ENCODE results near the gene CXCR4. TPM values are rescaled to one million over a fixed set of nuclear protein-coding genes. Genes with fewer than 3 reads are reported as not detected.

Gene CXCR4
- total and polyA plus RNA-seq, 9 of the 15 experiments (the other 6 are each of a cell fraction or from before 2014, with no cell fraction given): 0.07 to 0.45 (median 0.17) TPM; not detected in 3

- intact Hi-C loops (cut with micrococcal nuclease): no loop called here
- CTCF ChIA-PET (ENCODE audit: low intra/inter-chr PET ratio): no interaction called here
- in situ Hi-C loops (cut with MboI): no loop called here
- TF ChIP-seq RHOXF2B (CRISPR knock-in tag; conservative IDR thresholded peaks at IDR 0.05) (no peak), THAP12 (CRISPR knock-in tag; IDR thresholded peaks at IDR 0.05) (no peak), ZBTB43 (CRISPR knock-in tag; IDR thresholded peaks at IDR 0.05) (no peak), TEAD4 (IDR thresholded peaks at IDR 0.05; ENCODE audit: low read length) (no peak), TEAD4 (CRISPR knock-in tag; IDR thresholded peaks at IDR 0.05; ENCODE audit: borderline replicate concordance) (no peak), CTCF (IDR thresholded peaks at IDR 0.05 in 2 of 3, conservative IDR thresholded peaks at IDR 0.05 in 1 of 3; ENCODE audit: insufficient read depth in 2 of 3, low read depth in 1 of 3, low read length in 3 of 3) (no peak), RBM34 (IDR thresholded peaks at IDR 0.05; ENCODE audit: borderline replicate concordance, insufficient read depth, low read length) (no peak), MTA1 (IDR thresholded peaks at IDR 0.05; ENCODE audit: borderline replicate concordance) (no peak), ZNF175 (CRISPR knock-in tag; IDR thresholded peaks at IDR 0.05; ENCODE audit: low read depth) (no peak), STAT5B (CRISPR knock-in tag; IDR thresholded peaks at IDR 0.05) (no peak), GMEB1 (CRISPR knock-in tag; IDR thresholded peaks at IDR 0.05) (no peak), TFE3 (CRISPR knock-in tag; IDR thresholded peaks at IDR 0.05) (no peak), MTA3 (IDR thresholded peaks at IDR 0.05; ENCODE audit: borderline replicate concordance) (no peak), JUNB (CRISPR knock-in tag; conservative IDR thresholded peaks at IDR 0.05) (no peak), RBFOX2 (IDR thresholded peaks at IDR 0.05; ENCODE audit: low read depth, low read length) (no peak), SMARCA4 (IDR thresholded peaks at IDR 0.05) (no peak)
These were observed 28.6 kb upstream of the CXCR4 start for GRCh38 chr2:136146564-136146963.

More at GRCh38 chr2:136146564-136146963, 28.6 kb upstream of the CXCR4 start:
- Histone ChIP-seq H3K4me1 (replicated peaks in 1 of 2; ENCODE audit: control insufficient read depth in 2 of 2, insufficient read depth in 2 of 2, low read length in 2 of 2) (no peaks in the 10 kb centered on the region), H3K79me2 (ENCODE audit: control insufficient read depth, insufficient read depth, low read length) (no peaks in the 10 kb centered on the region), H3K27me3 (ENCODE audit: control insufficient read depth in 2 of 2, insufficient read depth in 2 of 2, low read length in 2 of 2) (no peaks in the 10 kb centered on the region), H3K9ac (ENCODE audit: insufficient read depth in 1 of 2, low read depth in 2 of 2, low read length in 2 of 2) (no peak overlapping the region), H3K27ac (ENCODE audit: extremely low read depth, low read depth, low read length) (no peak overlapping the region), H2AFZ (ENCODE audit: low read depth, low read length) (no peak overlapping the region), H3K36me3 (ENCODE audit: control insufficient read depth, insufficient read depth, low read length) (no peaks in the 10 kb centered on the region), H3K4me3 (no peak overlapping the region), H4K20me1 (replicated peaks; ENCODE audit: control insufficient read depth, insufficient read depth, low read length) (no peaks in the 10 kb centered on the region), H3K9me3 (replicated peaks; ENCODE audit: control insufficient read depth, insufficient read depth, low read depth, low read length) (no peaks in the 10 kb centered on the region), H3K4me2 (ENCODE audit: insufficient read depth, low read length) (no peak overlapping the region), H3K9me1 (ENCODE audit: control insufficient read depth, insufficient read depth, low read length) (no peaks in the 10 kb centered on the region)
- no TSS peak for BruUV-seq (replicated peaks)
- POLR2A ChIA-PET: no interaction called here
- FAIRE-seq (no peak), DNase-seq (ENCODE audit: extremely low read depth in 1 of 4, low spot score in 3 of 4) (no peak), ATAC-seq (no peak)

Data from K562 (cell line).